SK-N-SH (cell line): Measurements from ENCODE around the gene PKM. TPM values are rescaled to one million over a fixed set of nuclear protein-coding genes. Genes with fewer than 3 reads are reported as not detected.

ENCODE experiments used
- CTCF ChIA-PET: fragments of 300-600, 350-600 bp; formaldehyde crosslinking; extraction: SDS; loops from one replicate; lab custom pipeline; 2021; lab: Yijun Ruan, JAX
- POLR2A ChIA-PET: fragments of 350-600 bp; sonication (Branson Sonifier 250); formaldehyde crosslinking; extraction: SDS; loops from one replicate; lab custom pipeline; 2020; ENCODE audit warnings: antibody characterized with exemption, inconsistent platforms; lab: Yijun Ruan, JAX
- DNase-seq: peaks from one replicate; pipeline ENCODE4 v3.0.0; 2012
- H2AFZ ChIP-seq: fragments of 200-600 bp; sonication (generic); 2 replicates; pipeline ENCODE4 v1.8.1; 2016; ENCODE audit warnings: antibody characterized with exemption, mild to moderate bottlenecking, low read depth
- H3F3A ChIP-seq: fragments of 200-600 bp; sonication (generic); replicated peaks from 2 replicates; pipeline ENCODE3; 2016; ENCODE audit warnings: antibody characterized with exemption, mild to moderate bottlenecking; ENCODE audit not compliant: insufficient read depth
- H3K27ac ChIP-seq, 2 experiments: fragments of 200-500 bp in 1 of 2; fragments of 200-600 bp in 1 of 2; sonication (Bioruptor generic) in 1 of 2; sonication (generic), shearing (Covaris generic) in 1 of 2; 2 replicates each; pipeline versions ENCODE4 v1.5.1 to v1.6.1; 2014 to 2016; ENCODE audit warnings: low read depth in 2 of 2, inconsistent platforms in 1 of 2, low read length in 1 of 2, mild to moderate bottlenecking in 1 of 2, mixed read lengths in 1 of 2
- H3K27me3 ChIP-seq: fragments of 200-600 bp; sonication (generic), shearing (Covaris generic); 2 replicates; pipeline ENCODE4 v1.6.1; 2016; ENCODE audit warnings: mixed run types; ENCODE audit not compliant: insufficient read depth
- H3K36me3 ChIP-seq, 2 experiments: fragments of 200-500 bp in 1 of 2; fragments of 200-600 bp in 1 of 2; sonication (Bioruptor generic) in 1 of 2; sonication (generic) in 1 of 2; replicated peaks in 1 of 2; 2 replicates each; pipeline versions ENCODE3 to v1.5.1; 2014 to 2016; ENCODE audit warnings: low read length in 1 of 2, mild to moderate bottlenecking in 1 of 2; ENCODE audit not compliant: insufficient read depth in 2 of 2, control insufficient read depth in 1 of 2
- H3K4me1 ChIP-seq, 2 experiments: fragments of 200-500 bp in 1 of 2; fragments of 200-600 bp in 1 of 2; sonication (Bioruptor generic) in 1 of 2; sonication (generic), shearing (Covaris generic) in 1 of 2; 2 replicates each; pipeline versions ENCODE4 v1.5.1 to v1.6.1; 2014 to 2016; ENCODE audit warnings: low read depth in 1 of 2, low read length in 1 of 2, mixed run types in 1 of 2; ENCODE audit not compliant: insufficient read depth in 2 of 2, control insufficient read depth in 1 of 2
- H3K4me2 ChIP-seq: fragments of 200-600 bp; sonication (generic), shearing (Covaris generic); 2 replicates; pipeline ENCODE4 v1.6.1; 2017; ENCODE audit warnings: mixed run types
- H3K4me3 ChIP-seq, 2 experiments: fragments of 200-500 bp in 1 of 2; fragments of 200-600 bp in 1 of 2; sonication (Bioruptor generic) in 1 of 2; sonication (generic), shearing (Covaris generic) in 1 of 2; 2 replicates each; pipeline versions ENCODE4 v1.5.1 to v1.8.1; 2014 to 2016; ENCODE audit warnings: low read depth in 2 of 2, inconsistent platforms in 1 of 2, low read length in 1 of 2, mild to moderate bottlenecking in 1 of 2, mixed read lengths in 1 of 2, moderate library complexity in 1 of 2
- H3K79me2 ChIP-seq: fragments of 200-600 bp; sonication (generic); 2 replicates; pipeline ENCODE4 v1.8.1; 2017; ENCODE audit warnings: mild to moderate bottlenecking; ENCODE audit not compliant: insufficient read depth
- H3K9ac ChIP-seq: fragments of 200-600 bp; sonication (generic); 2 replicates; pipeline ENCODE4 v1.6.1; 2017; ENCODE audit warnings: mixed run types
- H3K9me2 ChIP-seq: fragments of 200-600 bp; sonication (generic); 2 replicates; pipeline ENCODE4 v1.6.1; 2017; ENCODE audit warnings: mixed run types
- H3K9me3 ChIP-seq: fragments of 200-600 bp; sonication (generic); 2 replicates; pipeline ENCODE4 v1.6.1; 2017; ENCODE audit warnings: mixed run types, mild to moderate bottlenecking, moderate library complexity
- H4K20me1 ChIP-seq: fragments of 200-600 bp; sonication (generic); 2 replicates; pipeline ENCODE4 v1.6.1; 2017; ENCODE audit warnings: mild to moderate bottlenecking, mixed run types; ENCODE audit not compliant: insufficient read depth
- CHD2 ChIP-seq: fragments of 150-350 bp; IDR thresholded peaks from 2 replicates; pipeline ENCODE4 v1.6.1; 2018; ENCODE audit warnings: low read length; ENCODE audit not compliant: partially characterized antibody
- ELF1 ChIP-seq: IDR thresholded peaks from 2 replicates; pipeline ENCODE4 v1.4.0; 2012
- EP300 ChIP-seq, 2 experiments: IDR thresholded peaks; 2 replicates each; pipeline versions ENCODE4 v1.4.0 to v1.6.1; 2012; ENCODE audit warnings: borderline replicate concordance in 1 of 2, low read depth in 1 of 2, low read length in 1 of 2
- EZH2phosphoT487 ChIP-seq: fragments of 200-600 bp; sonication (generic); IDR thresholded peaks from 2 replicates; pipeline ENCODE4 v1.6.1; 2017; ENCODE audit warnings: low read depth, mixed run types, mild to moderate bottlenecking, antibody characterized with exemption, moderate library complexity, borderline replicate concordance
- GATA2 ChIP-seq: sonication (generic); formaldehyde crosslinking; IDR thresholded peaks from 2 replicates; pipeline ENCODE4 v1.5.0; 2020; ENCODE audit warnings: mild to moderate bottlenecking, missing genetic modification reagents
- NFIC ChIP-seq: IDR thresholded peaks from 2 replicates; pipeline ENCODE4 v1.4.0; 2012; ENCODE audit warnings: borderline replicate concordance
- POLR2AphosphoS5 ChIP-seq: IDR thresholded peaks from 2 replicates; pipeline ENCODE4 v1.6.1; 2012; ENCODE audit warnings: low read depth, low read length
- RXRA ChIP-seq: IDR thresholded peaks from 2 replicates; pipeline ENCODE4 v1.4.0; 2012; ENCODE audit warnings: low read depth, mild to moderate bottlenecking, borderline replicate concordance
- SMC3 ChIP-seq: IDR thresholded peaks from 2 replicates; pipeline ENCODE4 v1.6.1; 2012; ENCODE audit warnings: low read depth, low read length, improper control_type of control experiment
- TAF1 ChIP-seq: IDR thresholded peaks from 2 replicates; pipeline ENCODE4 v1.6.1; 2012; ENCODE audit warnings: low read depth, mild to moderate bottlenecking, low read length, moderate library complexity, borderline replicate concordance
- USF1 ChIP-seq: IDR thresholded peaks from 2 replicates; pipeline ENCODE4 v1.4.0; 2012; ENCODE audit warnings: low read depth, borderline replicate concordance
- YY1 ChIP-seq: IDR thresholded peaks from 2 replicates; pipeline ENCODE4 v1.4.0; 2012; ENCODE audit warnings: low read depth, mild to moderate bottlenecking
- WGBS: methylation state at CpG from one replicate; pipeline ENCODE4 v1.1.6; 2017; ENCODE audit warnings: low lambda C conversion rate; 5-methylcytosine and 5-hydroxymethylcytosine counted together
- polyA plus RNA-seq, 3 experiments: library from polyadenylated mRNA; depleted of rRNA; stranded (reverse); fragments of >200 nt; gene quantifications; 2 replicates each; pipeline ENCODE4 v1.2.3, GENCODE V29; 2012
- TF ChIP-seq, protein P1 (sequence below): fragments of 200-600 bp; sonication (generic); IDR thresholded peaks from 2 replicates; pipeline ENCODE4 v1.6.1; 2017; ENCODE audit warnings: antibody characterized with exemption, mild to moderate bottlenecking, moderate library complexity
- TF ChIP-seq, protein P2 (sequence below): IDR thresholded peaks from 2 replicates; pipeline ENCODE4 v1.4.0; 2012; ENCODE audit warnings: low read depth, borderline replicate concordance

The PKM gene
- polyA plus RNA-seq, 1 of the 3 experiments (the other 2 are of a cell fraction) = 1,453 TPM

GRCh38 chr15:72239652-72240051 lies 8.7 kb upstream of the PKM start:
- H3K9me3 ChIP-seq = no peaks in the 10 kb centered on the region
- no peak overlapping the region for H3K9ac ChIP-seq
- H3K79me2 ChIP-seq = peaks cover 18% of the 10 kb centered on the region
- H3K27ac ChIP-seq = no peak overlapping the region
- no peak for DNase-seq
- no peaks in the 10 kb centered on the region for H3K27me3 ChIP-seq
- peaks cover 15 to 44% of the 10 kb centered on the region in 2 experiments for H3K36me3 ChIP-seq
- peaks cover 4 to 17% of the 10 kb centered on the region in 2 experiments; a peak in 3 of 4 replicates for H3K4me1 ChIP-seq
- H3F3A ChIP-seq = peaks cover 25% of the 10 kb centered on the region
- TF ChIP-seq ELF1 (no peak), EP300 (IDR thresholded peaks at IDR 0.05; ENCODE audit: borderline replicate concordance in 1 of 2, low read depth in 1 of 2, low read length in 1 of 2) (no peak), RXRA (no peak), NFIC (no peak)
- TF ChIP-seq, protein P1, sequence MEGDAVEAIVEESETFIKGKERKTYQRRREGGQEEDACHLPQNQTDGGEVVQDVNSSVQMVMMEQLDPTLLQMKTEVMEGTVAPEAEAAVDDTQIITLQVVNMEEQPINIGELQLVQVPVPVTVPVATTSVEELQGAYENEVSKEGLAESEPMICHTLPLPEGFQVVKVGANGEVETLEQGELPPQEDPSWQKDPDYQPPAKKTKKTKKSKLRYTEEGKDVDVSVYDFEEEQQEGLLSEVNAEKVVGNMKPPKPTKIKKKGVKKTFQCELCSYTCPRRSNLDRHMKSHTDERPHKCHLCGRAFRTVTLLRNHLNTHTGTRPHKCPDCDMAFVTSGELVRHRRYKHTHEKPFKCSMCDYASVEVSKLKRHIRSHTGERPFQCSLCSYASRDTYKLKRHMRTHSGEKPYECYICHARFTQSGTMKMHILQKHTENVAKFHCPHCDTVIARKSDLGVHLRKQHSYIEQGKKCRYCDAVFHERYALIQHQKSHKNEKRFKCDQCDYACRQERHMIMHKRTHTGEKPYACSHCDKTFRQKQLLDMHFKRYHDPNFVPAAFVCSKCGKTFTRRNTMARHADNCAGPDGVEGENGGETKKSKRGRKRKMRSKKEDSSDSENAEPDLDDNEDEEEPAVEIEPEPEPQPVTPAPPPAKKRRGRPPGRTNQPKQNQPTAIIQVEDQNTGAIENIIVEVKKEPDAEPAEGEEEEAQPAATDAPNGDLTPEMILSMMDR = no peak
- TF ChIP-seq, protein P2, sequence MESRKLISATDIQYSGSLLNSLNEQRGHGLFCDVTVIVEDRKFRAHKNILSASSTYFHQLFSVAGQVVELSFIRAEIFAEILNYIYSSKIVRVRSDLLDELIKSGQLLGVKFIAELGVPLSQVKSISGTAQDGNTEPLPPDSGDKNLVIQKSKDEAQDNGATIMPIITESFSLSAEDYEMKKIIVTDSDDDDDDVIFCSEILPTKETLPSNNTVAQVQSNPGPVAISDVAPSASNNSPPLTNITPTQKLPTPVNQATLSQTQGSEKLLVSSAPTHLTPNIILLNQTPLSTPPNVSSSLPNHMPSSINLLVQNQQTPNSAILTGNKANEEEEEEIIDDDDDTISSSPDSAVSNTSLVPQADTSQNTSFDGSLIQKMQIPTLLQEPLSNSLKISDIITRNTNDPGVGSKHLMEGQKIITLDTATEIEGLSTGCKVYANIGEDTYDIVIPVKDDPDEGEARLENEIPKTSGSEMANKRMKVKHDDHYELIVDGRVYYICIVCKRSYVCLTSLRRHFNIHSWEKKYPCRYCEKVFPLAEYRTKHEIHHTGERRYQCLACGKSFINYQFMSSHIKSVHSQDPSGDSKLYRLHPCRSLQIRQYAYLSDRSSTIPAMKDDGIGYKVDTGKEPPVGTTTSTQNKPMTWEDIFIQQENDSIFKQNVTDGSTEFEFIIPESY = no peak
- TF ChIP-seq, all 33 proteins: peak for 0
- H4K20me1 ChIP-seq = no peaks in the 10 kb centered on the region
- no peaks in the 10 kb centered on the region for H3K9me2 ChIP-seq
- H2AFZ ChIP-seq = no peak overlapping the region
- ChIA-PET POLR2A (interaction anchor here (1.5 kb wide), 1 partner anchor 9 kb away, joined by 4 read pairs; the partner anchor contains the start of gene PKM), CTCF (interaction anchor here (0.5 to 1.7 kb wide), 4 partner anchors 13 to 267 kb away, joined by 3 to 5 read pairs (median 4); no protein-coding TSS in a partner anchor)
- no peak overlapping the region for H3K4me3 ChIP-seq
- no peak overlapping the region for H3K4me2 ChIP-seq

- H4K20me1 ChIP-seq = no peaks in the 10 kb centered on the region
- H3K9me2 ChIP-seq = no peaks in the 10 kb centered on the region
- CTCF ChIA-PET = no interaction called here
- peaks cover 20% of the 10 kb centered on the region for H3K79me2 ChIP-seq
- H3K27ac ChIP-seq = peak overlapping the region; percentile 12 to 99; a peak in 2 of 4 replicates
- H3K9me3 ChIP-seq = no peaks in the 10 kb centered on the region
- H2AFZ ChIP-seq = no peak overlapping the region
- TF ChIP-seq EZH2phosphoT487 = no peak
- TF ChIP-seq GATA2 (CRISPR knock-in tag) = no peak
- no peak for TF ChIP-seq SMC3
- no peak for TF ChIP-seq YY1
- no peak for TF ChIP-seq POLR2AphosphoS5
- no peak for TF ChIP-seq TAF1
- TF ChIP-seq USF1 = no peak
- no peak for TF ChIP-seq CHD2
- TF ChIP-seq, all 33 proteins: peak for 0
- H3K9ac ChIP-seq = no peak overlapping the region
- no peak overlapping the region for H3K4me3 ChIP-seq
- H3K4me2 ChIP-seq = no peak overlapping the region
- no peaks in the 10 kb centered on the region for H3K27me3 ChIP-seq
- WGBS = 93% methylated on average over 3 of the region's 3 CpGs
- DNase-seq = no peak
- peaks cover 15 to 34% of the 10 kb centered on the region in 2 experiments for H3K36me3 ChIP-seq
- POLR2A ChIA-PET = interaction anchor here (1.5 kb wide), 1 partner anchor 8 kb away, joined by 4 read pairs; the partner anchor contains the start of gene PKM
- peaks cover 4 to 17% of the 10 kb centered on the region in 2 experiments; a peak in 3 of 4 replicates for H3K4me1 ChIP-seq
- H3F3A ChIP-seq = peaks cover 25% of the 10 kb centered on the region
Measured at GRCh38 chr15:72238586-72238985, 7.6 kb upstream of the PKM start.
